Mesothelial cell of epicardium (in vitro differentiated cells): ENCODE results near the gene ARID4B. TPM values are rescaled to one million over a fixed set of nuclear protein-coding genes. Genes with fewer than 3 reads are reported as not detected.

Experiments used
- DNase-seq, 2 experiments: peaks; one replicate each; pipeline ENCODE4 v3.0.0; 2021; ENCODE audit warnings: low spot score in 2 of 2; ENCODE audit not compliant: unreplicated experiment in 2 of 2
- H3K27ac Mint-ChIP-seq: 2 replicates; pipeline ENCODE4 v1.8.0; 2021; ENCODE audit warnings: mixed read lengths
- H3K27me3 Mint-ChIP-seq: 2 replicates; pipeline ENCODE4 v1.8.0; 2021; ENCODE audit warnings: low read depth, mixed read lengths
- H3K36me3 Mint-ChIP-seq: 2 replicates; pipeline ENCODE4 v1.8.0; 2021; ENCODE audit warnings: mixed read lengths
- H3K4me1 Mint-ChIP-seq: 2 replicates; pipeline ENCODE4 v1.8.0; 2021; ENCODE audit warnings: mixed read lengths
- H3K4me3 Mint-ChIP-seq: 2 replicates; pipeline ENCODE4 v1.8.0; 2021; ENCODE audit warnings: mild to moderate bottlenecking, moderate library complexity, mixed read lengths
- H3K9me3 Mint-ChIP-seq: 2 replicates; pipeline ENCODE4 v1.8.0; 2021; ENCODE audit warnings: mixed read lengths
- CTCF ChIP-seq: fragments of 200-600 bp; sonication (generic); IDR thresholded peaks from one replicate; pipeline ENCODE4 v1.5.0; 2021; ENCODE audit warnings: antibody characterized with exemption; ENCODE audit not compliant: unreplicated experiment
- total RNA-seq: library from RNA; stranded (reverse); gene quantifications from 3 replicates; pipeline ENCODE4 v1.2.1, GENCODE V29; 2021

ARID4B gene
- total RNA-seq, 1 donor from 2014 or later, result 68.7 TPM

GRCh38 chr1:235343726-235344125 lies 15.7 kb upstream of the ARID4B start:
- no peaks in the 10 kb centered on the region for H3K9me3 Mint-ChIP-seq
- no peak for DNase-seq
- peaks cover 23% of the 10 kb centered on the region for H3K36me3 Mint-ChIP-seq
- no peak overlapping the region for H3K4me3 Mint-ChIP-seq
- no peaks in the 10 kb centered on the region for H3K27me3 Mint-ChIP-seq
- no peak overlapping the region for H3K27ac Mint-ChIP-seq
- no peaks in the 10 kb centered on the region for H3K4me1 Mint-ChIP-seq
- no peak for TF ChIP-seq CTCF

- TF ChIP-seq CTCF, result no peak
- H3K27me3 Mint-ChIP-seq, result no peaks in the 10 kb centered on the region
- H3K36me3 Mint-ChIP-seq, result peaks cover 26% of the 10 kb centered on the region
- H3K27ac Mint-ChIP-seq, result no peak overlapping the region
- DNase-seq, result no peak
- no peak overlapping the region for H3K4me3 Mint-ChIP-seq
- no peaks in the 10 kb centered on the region for H3K4me1 Mint-ChIP-seq
- H3K9me3 Mint-ChIP-seq, result no peaks in the 10 kb centered on the region
Observed at GRCh38 chr1:235342471-235342870, 14.5 kb upstream of the ARID4B start.

- DNase-seq, result no peak
- TF ChIP-seq CTCF, result no peak
- H3K36me3 Mint-ChIP-seq, result peaks cover 26% of the 10 kb centered on the region
- no peak overlapping the region for H3K27ac Mint-ChIP-seq
- no peak overlapping the region for H3K4me3 Mint-ChIP-seq
- H3K4me1 Mint-ChIP-seq, result no peaks in the 10 kb centered on the region
- no peaks in the 10 kb centered on the region for H3K27me3 Mint-ChIP-seq
- H3K9me3 Mint-ChIP-seq, result no peaks in the 10 kb centered on the region
Observed at GRCh38 chr1:235342039-235342438, 14.1 kb upstream of the ARID4B start.

GRCh38 chr1:235341334-235341733 lies 13.4 kb upstream of the ARID4B start:
- H3K36me3 Mint-ChIP-seq, result peaks cover 27% of the 10 kb centered on the region
- no peak for TF ChIP-seq CTCF

GRCh38 chr1:235339746-235340145 lies 11.8 kb upstream of the ARID4B start:
- no peak for DNase-seq
- H3K4me3 Mint-ChIP-seq, result no peak overlapping the region
- no peak for TF ChIP-seq CTCF
- no peaks in the 10 kb centered on the region for H3K27me3 Mint-ChIP-seq
- H3K36me3 Mint-ChIP-seq, result peaks cover 18% of the 10 kb centered on the region
- H3K4me1 Mint-ChIP-seq, result no peaks in the 10 kb centered on the region
- H3K9me3 Mint-ChIP-seq, result no peaks in the 10 kb centered on the region
- peak overlapping the region; percentile 39 for H3K27ac Mint-ChIP-seq

More at GRCh38 chr1:235341334-235341733, 13.4 kb upstream of the ARID4B start:
- Mint-ChIP-seq H3K4me1 (no peaks in the 10 kb centered on the region), H3K4me3 (no peak overlapping the region), H3K27me3 (no peaks in the 10 kb centered on the region), H3K9me3 (no peaks in the 10 kb centered on the region), H3K27ac (no peak overlapping the region)
- DNase-seq, result no peak

- no peak overlapping the region for H3K27ac Mint-ChIP-seq
- no peaks in the 10 kb centered on the region for H3K9me3 Mint-ChIP-seq
Observed at GRCh38 chr1:235336903-235337302, 8.9 kb upstream of the ARID4B start.

More at GRCh38 chr1:235336903-235337302, 8.9 kb upstream of the ARID4B start:
- Mint-ChIP-seq H3K4me3 (no peak overlapping the region), H3K36me3 (peaks cover 11% of the 10 kb centered on the region), H3K27me3 (no peaks in the 10 kb centered on the region), H3K4me1 (peaks cover 5% of the 10 kb centered on the region)
- DNase-seq, result no peak
- TF ChIP-seq CTCF, result no peak
